Esophagus muscularis mucosa (tissue), 4 donors: Measurements from ENCODE around the gene CDH22. TPM values are rescaled to one million over a fixed set of nuclear protein-coding genes. Genes with fewer than 3 reads are reported as not detected.
A peak's percentile ranks its signal among the peaks of the same experiment; 100 is the strongest.

Experiments
- DNase-seq: peaks from one replicate; pipeline ENCODE4 v3.0.0-alpha.2; 2017; ENCODE audit errors: extremely low spot score
- H3K27ac ChIP-seq, 4 donors: fragments of 200-600 bp; sonication (generic); replicated peaks in 1 of 4; 1 replicate in 3 of 4; 2 replicates in 1 of 4; pipeline ENCODE4 v1.5.1; 2016 to 2019; ENCODE audit warnings: mild to moderate bottlenecking in 1 of 4
- H3K27me3 ChIP-seq, 4 donors: fragments of 200-600 bp; sonication (generic); one replicate each; pipeline versions ENCODE4 v1.5.1 to v1.6.0; 2016 to 2019
- H3K36me3 ChIP-seq, 4 donors: fragments of 200-600 bp; sonication (generic); one replicate each; pipeline ENCODE4 v1.5.1; 2016 to 2019
- H3K4me1 ChIP-seq, 4 donors: fragments of 200-600 bp; sonication (generic); one replicate each; pipeline ENCODE4 v1.5.1; 2016 to 2019
- H3K4me3 ChIP-seq, 4 donors: fragments of 200-600 bp; sonication (generic); 1 replicate in 2 of 4; 2 replicates in 2 of 4; pipeline ENCODE4 v1.5.1; 2016 to 2019; ENCODE audit warnings: mild to moderate bottlenecking in 4 of 4, moderate library complexity in 1 of 4
- H3K9me3 ChIP-seq, 4 donors: fragments of 200-600 bp; sonication (generic); 1 replicate in 3 of 4; 2 replicates in 1 of 4; pipeline ENCODE4 v1.5.1; 2016 to 2019
- CTCF ChIP-seq, 3 experiments: fragments of 200-600 bp in 2 of 3; fragments of 450-650 bp in 1 of 3; sonication (generic) in 2 of 3; IDR thresholded peaks; one replicate each; pipeline ENCODE4 v1.5.1; 2017 to 2019; ENCODE audit warnings: antibody characterized with exemption in 3 of 3, mild to moderate bottlenecking in 2 of 3, moderate library complexity in 1 of 3
- EP300 ChIP-seq: sonication (generic); formaldehyde crosslinking; IDR thresholded peaks from one replicate; pipeline ENCODE4 v1.6.1; 2017; ENCODE audit warnings: antibody characterized with exemption
- POLR2A ChIP-seq: fragments of 450-650 bp; IDR thresholded peaks from one replicate; pipeline ENCODE4 v1.6.1; 2017; ENCODE audit warnings: antibody characterized with exemption, moderate library complexity, mild to moderate bottlenecking, low read depth
- POLR2AphosphoS5 ChIP-seq, 2 donors: sonication (generic); formaldehyde crosslinking; IDR thresholded peaks; one replicate each; pipeline ENCODE4 v1.6.1; 2017; ENCODE audit warnings: antibody characterized with exemption in 2 of 2
- WGBS: methylation state at CpG from one replicate; pipeline ENCODE4 v1.1.5; 2018; 5-methylcytosine and 5-hydroxymethylcytosine counted together
- intact Hi-C: fragments of 100-400 bp; cut with DNase I; formaldehyde crosslinking; loops from one replicate; pipeline ENCODE4 v1.15.1; 2023
- total RNA-seq, 4 donors: library from RNA; depleted of rRNA; stranded (reverse); fragments of >200 nt; gene quantifications; one replicate each; pipeline versions ENCODE4 v1.1.0 to v1.2.1, GENCODE V29; 2016

Gene CDH22
- total RNA-seq, 4 donors from 2014 or later: 0.17 to 0.69 (median 0.42) TPM; not detected in 1

- Histone ChIP-seq H3K4me3 (peak overlapping the region in 1 of 4 donors; percentile 53), H3K36me3 (no peaks in the 10 kb centered on the region), H3K27ac (no peak overlapping the region), H3K4me1 (peaks cover 10 to 25% (median 22%) of the 10 kb centered on the region in 4 donors), H3K27me3 (peaks cover 8 to 100% (median 47%) of the 10 kb centered on the region in 4 donors), H3K9me3 (no peaks in the 10 kb centered on the region)
- TF ChIP-seq POLR2AphosphoS5 (IDR thresholded peaks at IDR 0.05) (no peak), CTCF (IDR thresholded peaks at IDR 0.05) (no peak)
- intact Hi-C loops: no loop called here
- WGBS: 29% methylated on average over 10 of the region's 10 CpGs
- no peak for DNase-seq
Observed at GRCh38 chr20:46306743-46307138, 1.6 kb downstream of the CDH22 start.

- Histone ChIP-seq H3K9me3 (no peaks in the 10 kb centered on the region), H3K27ac (no peak overlapping the region), H3K4me1 (peaks cover 10 to 25% (median 22%) of the 10 kb centered on the region in 4 donors), H3K36me3 (no peaks in the 10 kb centered on the region), H3K27me3 (peaks cover 8 to 99% (median 46%) of the 10 kb centered on the region in 4 donors), H3K4me3 (no peak overlapping the region)
- TF ChIP-seq POLR2A: no peak
- TF ChIP-seq POLR2AphosphoS5 (IDR thresholded peaks at IDR 0.05): no peak
- no peak for TF ChIP-seq EP300
- no peak for TF ChIP-seq CTCF (IDR thresholded peaks at IDR 0.05)
- 77% methylated on average over 8 of the region's 9 CpGs for WGBS
- DNase-seq: no peak
- intact Hi-C loops: no loop called here
Observed at GRCh38 chr20:46305973-46306360, 2.3 kb downstream of the CDH22 start.

- TF ChIP-seq CTCF (IDR thresholded peaks at IDR 0.05) (no peak), POLR2AphosphoS5 (IDR thresholded peaks at IDR 0.05) (no peak), EP300 (no peak), POLR2A (no peak)
- WGBS: 22% methylated on average over 10 of the region's 12 CpGs
- peaks cover 10 to 25% (median 22%) of the 10 kb centered on the region in 4 donors for H3K4me1 ChIP-seq
- intact Hi-C loops: no loop called here
- no peak overlapping the region for H3K4me3 ChIP-seq
- H3K27me3 ChIP-seq: peaks cover 8 to 99% (median 46%) of the 10 kb centered on the region in 4 donors
- DNase-seq: no peak
- H3K27ac ChIP-seq: no peak overlapping the region
- H3K9me3 ChIP-seq: no peaks in the 10 kb centered on the region
- H3K36me3 ChIP-seq: no peaks in the 10 kb centered on the region
Observed at GRCh38 chr20:46305331-46305972, 2.8 kb downstream of the CDH22 start.

- H3K27me3 ChIP-seq: peaks cover 8 to 99% (median 44%) of the 10 kb centered on the region in 4 donors
- TF ChIP-seq EP300: no peak
- no peak for TF ChIP-seq POLR2AphosphoS5 (IDR thresholded peaks at IDR 0.05)
- TF ChIP-seq POLR2A: no peak
- no peak for TF ChIP-seq CTCF (IDR thresholded peaks at IDR 0.05)
- WGBS: 55% methylated on average over 3 of the region's 3 CpGs
- H3K27ac ChIP-seq: no peak overlapping the region
- no peak overlapping the region for H3K4me3 ChIP-seq
- H3K36me3 ChIP-seq: no peaks in the 10 kb centered on the region
- DNase-seq: no peak
- H3K4me1 ChIP-seq: peaks cover 10 to 25% (median 22%) of the 10 kb centered on the region in 4 donors
- H3K9me3 ChIP-seq: no peaks in the 10 kb centered on the region
- intact Hi-C loops: no loop called here
Observed at GRCh38 chr20:46304852-46305251, 3.4 kb downstream of the CDH22 start.

GRCh38 chr20:46304361-46304760 is 3.9 kb downstream of the CDH22 start:
- no peak for TF ChIP-seq CTCF (IDR thresholded peaks at IDR 0.05)
- no peak for TF ChIP-seq POLR2A
- no peak for TF ChIP-seq POLR2AphosphoS5 (IDR thresholded peaks at IDR 0.05)
- TF ChIP-seq EP300: no peak
- no peaks in the 10 kb centered on the region for H3K36me3 ChIP-seq
- intact Hi-C loops: no loop called here
- H3K9me3 ChIP-seq: no peaks in the 10 kb centered on the region
- H3K27me3 ChIP-seq: peaks cover 8 to 99% (median 43%) of the 10 kb centered on the region in 4 donors
- no peak for DNase-seq
- H3K4me1 ChIP-seq: peaks cover 10 to 25% (median 22%) of the 10 kb centered on the region in 4 donors
- no peak overlapping the region for H3K27ac ChIP-seq
- WGBS: 74% methylated on average over 4 of the region's 4 CpGs
- H3K4me3 ChIP-seq: no peak overlapping the region
